HepG2 (cell line): ENCODE data around the gene CRNKL1. TPM values are rescaled to one million over a fixed set of nuclear protein-coding genes. Genes with fewer than 3 reads are reported as not detected.
A peak's percentile ranks its signal among the peaks of the same experiment; 100 is the strongest.

Source experiments
- ATF1 ChIP-seq: IDR thresholded peaks from 2 replicates; pipeline ENCODE4 v1.6.1; 2016; ENCODE audit warnings: mild to moderate bottlenecking, control low read depth
- BRF2 ChIP-seq: sonication (generic); formaldehyde crosslinking; IDR thresholded peaks from 2 replicates; pipeline ENCODE4 v1.8.1; 2022; ENCODE audit warnings: mild to moderate bottlenecking, missing genetic modification reagents
- CEBPB ChIP-seq: IDR thresholded peaks from 2 replicates; pipeline ENCODE4 v1.6.1; 2011; ENCODE audit warnings: low read depth, low read length, improper control_type of control experiment, borderline replicate concordance
- CENPX ChIP-seq: sonication (generic); formaldehyde crosslinking; IDR thresholded peaks from 2 replicates; pipeline ENCODE4 v1.9.0; 2021; ENCODE audit warnings: mild to moderate bottlenecking, missing genetic modification reagents, moderate library complexity
- CREM ChIP-seq, 2 experiments: sonication (generic) in 1 of 2; formaldehyde crosslinking in 1 of 2; IDR thresholded peaks; 2 replicates each; pipeline versions ENCODE4 v1.4.0 to v1.6.1; 2016 to 2020; ENCODE audit warnings: antibody characterized with exemption in 1 of 2, mild to moderate bottlenecking in 1 of 2, missing genetic modification reagents in 1 of 2
- DBP ChIP-seq: sonication (generic); formaldehyde crosslinking; IDR thresholded peaks from 2 replicates; pipeline ENCODE4 v1.4.0; 2020; ENCODE audit warnings: missing genetic modification reagents; ENCODE audit errors: not compliant biosample characterization
- FOXP4 ChIP-seq: sonication (generic); formaldehyde crosslinking; IDR thresholded peaks from 2 replicates; pipeline ENCODE4 v1.4.0; 2020; ENCODE audit warnings: missing genetic modification reagents
- GABPB1 ChIP-seq: IDR thresholded peaks from 2 replicates; pipeline ENCODE4 v1.6.1; 2016; ENCODE audit warnings: mild to moderate bottlenecking, missing genetic modification reagents, moderate library complexity, missing compliant biosample characterization
- GFI1 ChIP-seq: sonication (generic); formaldehyde crosslinking; IDR thresholded peaks from 2 replicates; pipeline ENCODE4 v1.5.0; 2020; ENCODE audit warnings: missing genetic modification reagents, mild to moderate bottlenecking, borderline replicate concordance
- HOXA7 ChIP-seq: sonication (generic); formaldehyde crosslinking; IDR thresholded peaks from 2 replicates; pipeline ENCODE4 v1.8.1; 2022; ENCODE audit warnings: mild to moderate bottlenecking, missing genetic modification reagents, moderate library complexity
- MBNL3 ChIP-seq: fragments of 250-450 bp; sonication (Bioruptor Pico); conservative IDR thresholded peaks from 2 replicates; pipeline ENCODE4 v1.8.0; 2022; ENCODE audit warnings: mild to moderate bottlenecking, inconsistent platforms
- MEIS1 ChIP-seq: sonication (generic); formaldehyde crosslinking; IDR thresholded peaks from 2 replicates; pipeline ENCODE4 v1.9.0; 2021; ENCODE audit warnings: mild to moderate bottlenecking, missing genetic modification reagents, moderate library complexity, borderline replicate concordance
- TEF ChIP-seq: sonication (generic); formaldehyde crosslinking; IDR thresholded peaks from 2 replicates; pipeline ENCODE4 v1.5.0; 2020; ENCODE audit warnings: missing genetic modification reagents
- TRIM24 ChIP-seq: sonication (generic); formaldehyde crosslinking; IDR thresholded peaks from 2 replicates; pipeline ENCODE4 v1.8.0; 2022; ENCODE audit warnings: mild to moderate bottlenecking, missing genetic modification reagents
- ZBTB4 ChIP-seq: sonication (generic); formaldehyde crosslinking; IDR thresholded peaks from 2 replicates; pipeline ENCODE4 v1.4.0; 2020; ENCODE audit warnings: missing genetic modification reagents, mild to moderate bottlenecking, borderline replicate concordance
- ZC3H4 ChIP-seq: sonication (generic); formaldehyde crosslinking; IDR thresholded peaks from 2 replicates; pipeline ENCODE4 v1.4.0; 2020; ENCODE audit warnings: missing genetic modification reagents, borderline replicate concordance
- ZNF367 ChIP-seq: sonication (generic); formaldehyde crosslinking; IDR thresholded peaks from 2 replicates; pipeline ENCODE4 v1.4.0; 2020; ENCODE audit warnings: missing genetic modification reagents, borderline replicate concordance
- ZNF530 ChIP-seq: sonication (generic); formaldehyde crosslinking; IDR thresholded peaks from 2 replicates; pipeline ENCODE4 v1.5.0; 2020; ENCODE audit warnings: low read depth, mild to moderate bottlenecking, missing genetic modification reagents
- ZNF816 ChIP-seq: sonication (generic); formaldehyde crosslinking; IDR thresholded peaks from 2 replicates; pipeline ENCODE4 v1.8.0; 2022; ENCODE audit warnings: missing genetic modification reagents, mild to moderate bottlenecking, borderline replicate concordance
- ZSCAN30 ChIP-seq: sonication (generic); formaldehyde crosslinking; IDR thresholded peaks from 2 replicates; pipeline ENCODE4 v1.5.0; 2020; ENCODE audit warnings: mild to moderate bottlenecking, missing genetic modification reagents
- polyA plus RNA-seq, 8 experiments: library from polyadenylated mRNA; depleted of rRNA in 3 of 8; stranded (reverse) in 7 of 8; unstranded in 1 of 8; fragments of >200 nt; fragmentation: Illumina TruSeq in 4 of 8; extraction: Trizol in 4 of 8; gene quantifications; 2 replicates each; pipeline versions ENCODE4 v1.2.1 to v1.2.3, GENCODE V29; 2011 to 2016; ENCODE audit warnings: low read depth in 4 of 8, missing spikeins in 1 of 8, mixed read lengths in 1 of 8; ENCODE audit not compliant: insufficient read depth in 1 of 8
- total RNA-seq, 5 experiments: library from RNA; depleted of rRNA; stranded (reverse); fragments of >200 nt; fragmentation: Illumina TruSeq; extraction: Trizol; gene quantifications; 2 replicates each; pipeline ENCODE4 v1.2.3, GENCODE V29; 2016; ENCODE audit warnings: low read depth in 1 of 5

CRNKL1 gene
- total and polyA plus RNA-seq, 2 of the 13 experiments (the other 11 are each of a cell fraction or from before 2014, with no cell fraction given), result 12.3 to 64.5 TPM

- TF ChIP-seq TEF (CRISPR knock-in tag), result no peak
- peak; percentile 84; the same call in 1 of the 2 replicates for TF ChIP-seq ZNF816 (CRISPR knock-in tag)
- TF ChIP-seq FOXP4 (CRISPR knock-in tag), result peak; percentile 83
- TF ChIP-seq HOXA7 (CRISPR knock-in tag), result peak; percentile 60; the same call in 1 of the 2 replicates
- TF ChIP-seq ZBTB4 (CRISPR knock-in tag), result peak; percentile 96; the same call in 1 of the 2 replicates
- peak; percentile 93 for TF ChIP-seq CREM (IDR thresholded peaks at IDR 0.05)
- TF ChIP-seq CREM (CRISPR knock-in tag; IDR thresholded peaks at IDR 0.05), result peak; percentile 12
- TF ChIP-seq MEIS1 (CRISPR knock-in tag), result peak; percentile 93
- no peak for TF ChIP-seq TRIM24 (CRISPR knock-in tag)
- no peak for TF ChIP-seq ZC3H4 (CRISPR knock-in tag)
- TF ChIP-seq GFI1, result 0 out of 2 replicates have a peak, but pooled peaks have one; percentile 23
- TF ChIP-seq ZNF530 (CRISPR knock-in tag), result no peak
- 0 out of 2 replicates have a peak, but pooled peaks have one; percentile 81 for TF ChIP-seq ZSCAN30 (CRISPR knock-in tag)
- no peak for TF ChIP-seq ZNF367 (CRISPR knock-in tag)
- no peak for TF ChIP-seq BRF2 (CRISPR knock-in tag)
- no peak for TF ChIP-seq CENPX (CRISPR knock-in tag)
- peak; percentile 96 for TF ChIP-seq DBP
- TF ChIP-seq MBNL3, result no peak
- TF ChIP-seq ATF1 (CRISPR knock-in tag), result peak; percentile 87
- TF ChIP-seq CEBPB, result no peak; the same call in 1 of the 2 replicates
- TF ChIP-seq GABPB1 (CRISPR knock-in tag), result peak; percentile 100
Observed at GRCh38 chr20:20052074-20052970, at the start of gene CRNKL1, which contains the start of gene CFAP61 (continued).
